Chondrocyte (in vitro differentiated cells): Measurements from ENCODE around the gene KIAA0513. TPM values are rescaled to one million over a fixed set of nuclear protein-coding genes. Genes with fewer than 3 reads are reported as not detected.
"Not testable (repeated sequence)": the region's sequence is repeated elsewhere in the genome, so short reads cannot be mapped to it uniquely, and the experiment has no call there.

Experiments
- DNase-seq: peaks from one replicate; pipeline ENCODE4 v3.0.0; 2021; ENCODE audit warnings: mixed read lengths, low spot score
- H3K27ac Mint-ChIP-seq: one replicate; pipeline ENCODE4 v1.8.0; 2021; ENCODE audit warnings: mild to moderate bottlenecking, moderate library complexity, mixed read lengths; ENCODE audit not compliant: unreplicated experiment
- H3K27me3 Mint-ChIP-seq: 2 replicates; pipeline ENCODE4 v1.8.0; 2021; ENCODE audit warnings: low read depth, mixed read lengths
- H3K36me3 Mint-ChIP-seq: 2 replicates; pipeline ENCODE4 v1.8.0; 2021; ENCODE audit warnings: low read depth, mixed read lengths
- H3K4me1 Mint-ChIP-seq: 2 replicates; pipeline ENCODE4 v1.8.0; 2021; ENCODE audit warnings: low read depth, mild to moderate bottlenecking, mixed read lengths
- H3K4me3 Mint-ChIP-seq: one replicate; pipeline ENCODE4 v1.8.0; 2021; ENCODE audit warnings: mild to moderate bottlenecking, moderate library complexity, mixed read lengths; ENCODE audit not compliant: unreplicated experiment
- H3K9me3 Mint-ChIP-seq: 2 replicates; pipeline ENCODE4 v1.8.0; 2021; ENCODE audit warnings: low read depth, mixed read lengths
- total RNA-seq: library from RNA; stranded (reverse); gene quantifications from 3 replicates; pipeline ENCODE4 v1.2.1, GENCODE V29; 2021
- TF ChIP-seq, protein P1 (sequence below): fragments of 200-600 bp; sonication (generic); IDR thresholded peaks from 2 replicates; pipeline ENCODE4 v1.5.0; 2021; ENCODE audit warnings: antibody characterized with exemption, mild to moderate bottlenecking, moderate library complexity

Gene KIAA0513
- total RNA-seq, 1 donor from 2014 or later, result 11.6 TPM

GRCh38 chr16:85048921-85049562 is 21.4 kb downstream of the KIAA0513 start:
- TF ChIP-seq, protein P1, sequence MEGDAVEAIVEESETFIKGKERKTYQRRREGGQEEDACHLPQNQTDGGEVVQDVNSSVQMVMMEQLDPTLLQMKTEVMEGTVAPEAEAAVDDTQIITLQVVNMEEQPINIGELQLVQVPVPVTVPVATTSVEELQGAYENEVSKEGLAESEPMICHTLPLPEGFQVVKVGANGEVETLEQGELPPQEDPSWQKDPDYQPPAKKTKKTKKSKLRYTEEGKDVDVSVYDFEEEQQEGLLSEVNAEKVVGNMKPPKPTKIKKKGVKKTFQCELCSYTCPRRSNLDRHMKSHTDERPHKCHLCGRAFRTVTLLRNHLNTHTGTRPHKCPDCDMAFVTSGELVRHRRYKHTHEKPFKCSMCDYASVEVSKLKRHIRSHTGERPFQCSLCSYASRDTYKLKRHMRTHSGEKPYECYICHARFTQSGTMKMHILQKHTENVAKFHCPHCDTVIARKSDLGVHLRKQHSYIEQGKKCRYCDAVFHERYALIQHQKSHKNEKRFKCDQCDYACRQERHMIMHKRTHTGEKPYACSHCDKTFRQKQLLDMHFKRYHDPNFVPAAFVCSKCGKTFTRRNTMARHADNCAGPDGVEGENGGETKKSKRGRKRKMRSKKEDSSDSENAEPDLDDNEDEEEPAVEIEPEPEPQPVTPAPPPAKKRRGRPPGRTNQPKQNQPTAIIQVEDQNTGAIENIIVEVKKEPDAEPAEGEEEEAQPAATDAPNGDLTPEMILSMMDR, result no peak
- Mint-ChIP-seq H3K4me3 (no peak overlapping the region), H3K27ac (no peak overlapping the region), H3K27me3 (peaks cover 2% of the 10 kb centered on the region), H3K36me3 (peaks cover 3% of the 10 kb centered on the region), H3K9me3 (no peaks in the 10 kb centered on the region), H3K4me1 (peaks cover 6% of the 10 kb centered on the region)
- DNase-seq, result no peak

- DNase-seq, result no peak
- TF ChIP-seq, protein P1, result no peak
Observed at GRCh38 chr16:85049706-85050305, 22.2 kb downstream of the KIAA0513 start.

GRCh38 chr16:85051067-85051581 is 23.5 kb downstream of the KIAA0513 start:
- H3K27me3 Mint-ChIP-seq, result peaks cover 2% of the 10 kb centered on the region
- no peak for DNase-seq
- no peaks in the 10 kb centered on the region for H3K9me3 Mint-ChIP-seq
- peaks cover 17% of the 10 kb centered on the region for H3K4me1 Mint-ChIP-seq
- TF ChIP-seq, protein P1, result no peak
- no peak overlapping the region for H3K4me3 Mint-ChIP-seq
- H3K36me3 Mint-ChIP-seq, result peaks cover 2% of the 10 kb centered on the region
- no peak overlapping the region for H3K27ac Mint-ChIP-seq

More at GRCh38 chr16:85049706-85050305, 22.2 kb downstream of the KIAA0513 start:
- peaks cover 2% of the 10 kb centered on the region for H3K27me3 Mint-ChIP-seq
- H3K9me3 Mint-ChIP-seq, result no peaks in the 10 kb centered on the region
- H3K27ac Mint-ChIP-seq, result no peak overlapping the region
- H3K36me3 Mint-ChIP-seq, result peaks cover 2% of the 10 kb centered on the region
- H3K4me3 Mint-ChIP-seq, result no peak overlapping the region
- peaks cover 6% of the 10 kb centered on the region for H3K4me1 Mint-ChIP-seq

- DNase-seq, result no peak
- Mint-ChIP-seq H3K9me3 (no peaks in the 10 kb centered on the region), H3K4me1 (peaks cover 17% of the 10 kb centered on the region), H3K36me3 (peaks cover 2% of the 10 kb centered on the region), H3K27me3 (peaks cover under 1% of the 10 kb centered on the region), H3K27ac (no peak overlapping the region), H3K4me3 (no peak overlapping the region)
- TF ChIP-seq, protein P1, result no peak
Observed at GRCh38 chr16:85051683-85052082, 24.1 kb downstream of the KIAA0513 start.

DNA sequence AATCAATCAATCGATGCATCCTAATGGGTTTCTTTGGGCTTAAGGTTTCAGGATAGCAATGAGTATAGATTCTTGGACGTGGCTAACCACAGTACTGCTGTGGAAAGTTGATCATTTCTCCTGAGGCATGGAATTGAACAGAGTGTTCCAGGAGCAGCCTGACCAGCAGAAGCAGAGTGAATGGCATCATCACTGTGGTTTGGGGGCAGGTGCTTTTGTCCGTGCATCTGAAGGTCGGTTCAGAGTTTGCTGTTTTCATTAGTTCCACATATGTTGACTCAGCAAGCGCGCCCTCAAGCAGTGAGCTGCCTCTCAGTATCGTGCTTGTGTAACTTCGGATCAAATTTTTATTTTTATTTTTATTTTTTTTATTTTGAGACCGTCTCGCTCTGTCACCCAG is 24.9 kb downstream of the KIAA0513 start:
- TF ChIP-seq, protein P1, result no peak
- no peak for DNase-seq
- Mint-ChIP-seq H3K9me3 (no peaks in the 10 kb centered on the region), H3K36me3 (peaks cover 2% of the 10 kb centered on the region), H3K4me3 (no peak overlapping the region), H3K27ac (no peak overlapping the region), H3K4me1 (peaks cover 17% of the 10 kb centered on the region), H3K27me3 (no peaks in the 10 kb centered on the region)

DNA sequence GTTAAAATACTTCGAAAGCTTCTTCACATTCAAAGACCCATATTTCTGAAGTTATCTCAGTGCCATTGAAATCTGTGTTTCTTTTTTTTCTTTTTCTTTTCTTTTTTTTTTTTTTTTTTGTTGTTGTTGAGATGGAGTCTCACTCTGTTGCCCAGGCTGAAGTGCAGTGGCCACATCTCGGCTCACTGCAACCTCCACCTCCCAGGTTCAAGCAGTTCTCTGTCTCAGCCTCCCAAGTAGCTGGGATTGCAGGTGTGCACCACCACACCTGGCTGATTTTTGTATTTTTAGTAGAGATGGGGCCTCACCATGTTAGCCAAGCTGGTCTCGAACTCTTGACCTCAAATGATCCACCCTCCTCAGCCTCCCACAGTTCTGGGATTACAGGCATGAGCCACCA is 26.7 kb downstream of the KIAA0513 start:
- not testable (repeated sequence) for H3K27ac Mint-ChIP-seq, H3K9me3 Mint-ChIP-seq, H3K4me3 Mint-ChIP-seq, H3K27me3 Mint-ChIP-seq, H3K36me3 Mint-ChIP-seq, DNase-seq
- peaks cover 17% of the 10 kb centered on the region for H3K4me1 Mint-ChIP-seq
